ENCODE measurements around the gene PPFIBP1.

- TF ChIP-seq CTCF (IDR thresholded peaks at IDR 0.05; ENCODE audit: low read depth, low read length), result no peak
- TF ChIP-seq EZH2phosphoT487 (IDR thresholded peaks at IDR 0.05; ENCODE audit: low read depth), result no peak
These were observed 24.6 kb upstream of the PPFIBP1 start for GRCh38 chr12:27499377-27499776.

Measured in OCI-LY3 (cell line).